GM12873 (cell line): Measurements from ENCODE around the gene CCDC191.

Experiments used
- CTCF ChIP-seq: IDR thresholded peaks from 2 replicates; pipeline ENCODE4 v1.5.1; 2012; ENCODE audit warnings: low read depth, mild to moderate bottlenecking, moderate library complexity, low read length, control low read depth; ENCODE audit not compliant: insufficient read depth; ENCODE audit errors: missing control alignments

The CCDC191 gene

GRCh38 chr3:114014211-114014610, 42.1 kb downstream of the CCDC191 start:
- TF ChIP-seq CTCF: no peak

GRCh38 chr3:114011059-114011797, 45.1 kb downstream of the CCDC191 start:
- no peak for TF ChIP-seq CTCF

GRCh38 chr3:114005481-114005880, 50.8 kb downstream of the CCDC191 start:
- TF ChIP-seq CTCF: peak; percentile 25

GRCh38 chr3:113985541-113985940, 70.8 kb downstream of the CCDC191 start:
- no peak for TF ChIP-seq CTCF

GRCh38 chr3:113983544-113983943, 72.8 kb downstream of the CCDC191 start:
- no peak for TF ChIP-seq CTCF

- TF ChIP-seq CTCF: no peak
Observed at GRCh38 chr3:113981803-113982202, 74.5 kb downstream of the CCDC191 start.

GRCh38 chr3:113979916-113980315, 76.4 kb downstream of the CCDC191 start:
- TF ChIP-seq CTCF: no peak
